Glomerular visceral epithelial cell (primary cell): Measurements from ENCODE around the gene STK32C.
A peak's percentile ranks its signal among the peaks of the same experiment; 100 is the strongest.

Experiments
- DNase-seq: peaks from one replicate; pipeline ENCODE4 v3.0.0-alpha.2; 2016; ENCODE audit errors: extremely low spot score

STK32C gene

GRCh38 chr10:132199268-132199853 lies 108.4 kb downstream of the STK32C start:
- no peak for DNase-seq

- no peak for DNase-seq
These were observed 109.2 kb downstream of the STK32C start for GRCh38 chr10:132198381-132199181.

GRCh38 chr10:132198068-132198370 lies 109.7 kb downstream of the STK32C start:
- no peak for DNase-seq

GRCh38 chr10:132197271-132198067 lies 110.3 kb downstream of the STK32C start:
- no peak for DNase-seq

- no peak for DNase-seq
These were observed 111.3 kb downstream of the STK32C start for GRCh38 chr10:132196178-132197113.

- no peak for DNase-seq
These were observed 112.2 kb downstream of the STK32C start for GRCh38 chr10:132195366-132196075.

- DNase-seq = no peak
These were observed 113.0 kb downstream of the STK32C start for GRCh38 chr10:132194726-132195125.

- DNase-seq = peak; percentile 29
These were observed 113.7 kb downstream of the STK32C start for GRCh38 chr10:132193907-132194552.

GRCh38 chr10:132192991-132193665 lies 114.6 kb downstream of the STK32C start:
- no peak for DNase-seq

GRCh38 chr10:132192076-132192975 lies 115.4 kb downstream of the STK32C start:
- DNase-seq = no peak

- no peak for DNase-seq
These were observed 117.8 kb downstream of the STK32C start for GRCh38 chr10:132189810-132190422.

- DNase-seq = no peak
These were observed 118.7 kb downstream of the STK32C start for GRCh38 chr10:132189016-132189415.

- no peak for DNase-seq
These were observed 119.4 kb downstream of the STK32C start for GRCh38 chr10:132188331-132188730.

- DNase-seq = no peak
These were observed 120.2 kb downstream of the STK32C start for GRCh38 chr10:132187430-132188138.

GRCh38 chr10:132186488-132187429 lies 121.0 kb downstream of the STK32C start, which contains the start of gene DPYSL4:
Gene DPYSL4 (plus strand): TSS chr10:132186948. CDS start chr10:132187064, 116 bp downstream.
- DNase-seq = peak; percentile 46
